HG03469 (cell line): ENCODE results near the gene GOLGB1.
"Not testable (repeated sequence)": the region's sequence is repeated elsewhere in the genome, so short reads cannot be mapped to it uniquely, and the experiment has no call there.

Source experiments
- ATAC-seq: cut with Tn5 transposase; IDR thresholded peaks from one replicate; pipeline ENCODE4 v1.9.1; 2021; ENCODE audit warnings: mild to moderate bottlenecking, moderate library complexity, moderate number of reproducible peaks; ENCODE audit not compliant: unreplicated experiment

Gene GOLGB1, protein sequence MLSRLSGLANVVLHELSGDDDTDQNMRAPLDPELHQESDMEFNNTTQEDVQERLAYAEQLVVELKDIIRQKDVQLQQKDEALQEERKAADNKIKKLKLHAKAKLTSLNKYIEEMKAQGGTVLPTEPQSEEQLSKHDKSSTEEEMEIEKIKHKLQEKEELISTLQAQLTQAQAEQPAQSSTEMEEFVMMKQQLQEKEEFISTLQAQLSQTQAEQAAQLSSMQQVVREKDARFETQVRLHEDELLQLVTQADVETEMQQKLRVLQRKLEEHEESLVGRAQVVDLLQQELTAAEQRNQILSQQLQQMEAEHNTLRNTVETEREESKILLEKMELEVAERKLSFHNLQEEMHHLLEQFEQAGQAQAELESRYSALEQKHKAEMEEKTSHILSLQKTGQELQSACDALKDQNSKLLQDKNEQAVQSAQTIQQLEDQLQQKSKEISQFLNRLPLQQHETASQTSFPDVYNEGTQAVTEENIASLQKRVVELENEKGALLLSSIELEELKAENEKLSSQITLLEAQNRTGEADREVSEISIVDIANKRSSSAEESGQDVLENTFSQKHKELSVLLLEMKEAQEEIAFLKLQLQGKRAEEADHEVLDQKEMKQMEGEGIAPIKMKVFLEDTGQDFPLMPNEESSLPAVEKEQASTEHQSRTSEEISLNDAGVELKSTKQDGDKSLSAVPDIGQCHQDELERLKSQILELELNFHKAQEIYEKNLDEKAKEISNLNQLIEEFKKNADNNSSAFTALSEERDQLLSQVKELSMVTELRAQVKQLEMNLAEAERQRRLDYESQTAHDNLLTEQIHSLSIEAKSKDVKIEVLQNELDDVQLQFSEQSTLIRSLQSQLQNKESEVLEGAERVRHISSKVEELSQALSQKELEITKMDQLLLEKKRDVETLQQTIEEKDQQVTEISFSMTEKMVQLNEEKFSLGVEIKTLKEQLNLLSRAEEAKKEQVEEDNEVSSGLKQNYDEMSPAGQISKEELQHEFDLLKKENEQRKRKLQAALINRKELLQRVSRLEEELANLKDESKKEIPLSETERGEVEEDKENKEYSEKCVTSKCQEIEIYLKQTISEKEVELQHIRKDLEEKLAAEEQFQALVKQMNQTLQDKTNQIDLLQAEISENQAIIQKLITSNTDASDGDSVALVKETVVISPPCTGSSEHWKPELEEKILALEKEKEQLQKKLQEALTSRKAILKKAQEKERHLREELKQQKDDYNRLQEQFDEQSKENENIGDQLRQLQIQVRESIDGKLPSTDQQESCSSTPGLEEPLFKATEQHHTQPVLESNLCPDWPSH (N-terminal part only)

DNA sequence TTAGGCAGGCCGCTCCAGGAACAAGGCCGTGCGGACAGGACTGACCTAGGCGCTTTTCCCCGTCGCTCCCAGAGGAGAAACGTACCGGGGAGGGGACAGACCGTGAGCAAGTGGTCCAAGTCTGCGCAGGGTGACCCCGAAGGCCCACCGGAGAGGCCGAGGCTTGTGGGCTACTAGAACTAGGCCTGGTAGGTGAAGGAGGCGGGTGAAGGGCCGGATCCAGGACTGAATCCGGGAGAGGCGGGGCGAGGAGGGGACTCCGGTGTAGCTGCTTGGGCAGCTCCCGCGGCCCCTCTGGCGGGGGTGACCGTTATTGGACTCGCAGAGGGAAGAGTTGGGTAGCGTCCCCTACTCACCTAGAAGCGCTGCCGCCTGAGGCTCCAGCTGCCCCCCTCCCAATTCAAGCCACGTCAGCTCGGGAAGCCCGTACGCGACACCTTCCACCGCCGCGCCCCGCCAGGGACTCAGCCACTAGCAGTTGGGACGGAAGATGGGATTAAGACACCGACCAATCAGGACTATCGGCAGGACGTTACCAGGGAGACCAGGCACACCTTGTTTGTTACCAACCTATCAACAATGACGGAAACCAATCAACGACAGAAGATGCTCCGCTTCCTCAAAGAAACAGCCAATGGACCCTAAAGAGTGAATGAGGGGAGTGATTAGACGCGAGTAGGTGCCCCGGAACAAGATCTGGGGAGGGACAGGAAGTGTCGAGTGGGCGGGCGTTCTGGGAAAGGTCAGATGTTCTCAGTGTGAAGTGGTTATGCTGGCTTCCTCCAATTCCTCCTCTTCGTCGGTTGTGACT is at the start of gene GOLGB1:
GOLGB1 (minus strand) TSS at position 466 of the 811 bp plus-strand sequence. CDS start 18,770 bp downstream, outside the sequence.
- ATAC-seq = peak; percentile 98

DNA sequence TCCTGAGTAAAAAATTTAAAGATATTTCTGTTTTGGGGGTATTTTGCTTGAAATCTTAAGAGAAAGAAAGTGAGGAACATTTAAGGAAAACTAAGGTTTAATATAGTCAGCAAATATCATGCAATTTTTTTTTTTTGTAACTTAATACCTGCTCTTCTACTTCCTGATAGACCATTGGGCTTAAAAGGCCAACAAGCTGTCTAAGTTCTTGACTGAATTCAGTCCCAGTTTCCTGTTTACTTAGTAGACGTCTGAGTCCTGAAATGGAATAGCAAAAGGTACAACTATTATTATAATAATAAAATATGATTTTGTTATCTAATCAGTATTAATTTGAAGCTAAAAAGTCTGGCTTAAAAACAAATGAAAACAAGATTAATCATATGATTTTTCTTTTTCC is 47.4 kb upstream of the GOLGB1 start:
- ATAC-seq = no peak

DNA sequence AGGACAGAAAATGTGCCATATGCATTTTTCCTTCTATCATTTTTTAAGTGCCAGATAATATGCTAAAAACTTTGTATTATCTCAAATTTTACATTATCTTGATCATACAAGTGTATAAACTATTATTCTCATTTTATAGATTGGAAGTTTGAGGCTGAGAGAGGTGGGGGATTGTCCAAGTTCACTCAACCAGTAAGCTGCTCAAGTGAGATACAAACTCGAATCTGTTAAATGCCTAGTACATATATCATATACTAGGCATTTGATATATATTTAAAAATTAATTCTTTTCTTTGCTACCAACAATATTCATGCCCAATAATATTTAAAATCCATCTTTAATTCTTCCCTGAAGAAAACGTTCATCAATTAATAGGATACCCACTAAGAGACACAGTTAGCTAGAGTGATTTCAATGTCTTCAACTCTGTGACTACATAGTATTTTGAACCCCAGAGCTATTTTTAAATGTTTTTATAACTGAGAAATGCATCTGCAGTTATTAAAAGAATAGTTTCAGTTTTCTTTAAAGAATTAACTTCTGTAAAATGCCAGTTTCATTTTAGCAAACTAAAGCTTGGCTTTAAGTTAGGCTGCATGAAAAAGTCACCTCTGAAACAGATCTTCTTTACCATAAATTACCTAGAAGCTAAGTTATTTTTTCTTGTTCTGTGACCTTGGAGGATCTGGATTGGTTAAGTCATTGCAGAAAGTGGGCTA is 44.9 kb upstream of the GOLGB1 start:
- no peak for ATAC-seq

DNA sequence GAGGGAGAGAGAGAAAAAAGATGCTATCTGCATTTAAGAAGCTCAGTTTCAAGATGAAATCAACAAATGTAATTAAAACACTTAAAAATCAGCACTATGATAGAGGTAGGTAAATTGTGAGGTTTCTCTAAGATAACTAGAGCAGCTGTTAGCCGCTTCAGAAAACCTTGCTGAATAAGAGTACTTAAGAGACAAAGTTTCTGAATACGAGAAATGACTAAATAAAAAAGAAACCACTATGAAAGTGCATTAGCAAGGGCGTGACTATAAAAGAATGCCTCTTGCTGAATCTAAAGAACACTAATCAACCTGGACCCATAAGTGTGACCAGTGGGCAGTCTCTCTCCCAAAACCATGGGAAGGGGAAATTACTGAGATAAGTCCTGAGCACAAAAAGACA is 43.5 kb upstream of the GOLGB1 start:
- ATAC-seq = no peak

DNA sequence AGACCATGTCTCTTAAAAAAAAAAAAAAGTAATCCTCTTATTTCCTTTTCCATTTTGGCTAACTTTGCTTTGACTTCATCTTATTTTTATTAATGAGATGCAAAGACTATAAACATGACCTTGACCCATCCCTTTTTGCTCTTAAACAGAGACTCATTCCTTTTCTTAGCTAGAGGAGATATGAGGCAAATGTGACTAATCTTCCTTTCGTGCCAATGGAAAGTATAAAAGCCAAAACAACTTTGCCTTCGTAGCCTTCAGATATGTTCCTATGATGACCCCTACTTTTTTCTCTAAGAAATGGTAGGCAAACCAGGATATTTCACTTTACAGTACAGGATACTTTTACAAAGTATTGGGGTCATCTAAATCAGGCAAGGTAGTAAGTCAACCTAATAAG is 36.9 kb upstream of the GOLGB1 start:
- ATAC-seq = no peak

DNA sequence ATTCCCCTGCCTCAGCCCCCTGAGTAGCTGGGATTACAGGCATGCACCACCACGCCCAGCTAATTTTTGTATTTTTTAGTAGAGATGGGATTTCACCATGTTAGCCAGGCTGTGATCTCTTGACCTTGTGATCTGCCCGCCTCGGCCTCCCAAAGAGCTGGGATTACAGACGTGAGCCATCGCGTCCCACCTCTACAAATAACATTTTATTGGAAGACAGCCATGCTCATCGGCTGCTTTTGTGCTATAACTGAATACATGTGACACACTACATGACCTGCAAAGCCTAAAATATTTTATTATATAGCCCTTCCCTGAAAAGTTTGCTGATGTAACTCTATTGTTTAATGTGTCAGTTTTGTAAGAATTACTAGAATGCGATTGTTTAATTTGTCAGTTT is 33.2 kb upstream of the GOLGB1 start:
- not testable (repeated sequence) for ATAC-seq

DNA sequence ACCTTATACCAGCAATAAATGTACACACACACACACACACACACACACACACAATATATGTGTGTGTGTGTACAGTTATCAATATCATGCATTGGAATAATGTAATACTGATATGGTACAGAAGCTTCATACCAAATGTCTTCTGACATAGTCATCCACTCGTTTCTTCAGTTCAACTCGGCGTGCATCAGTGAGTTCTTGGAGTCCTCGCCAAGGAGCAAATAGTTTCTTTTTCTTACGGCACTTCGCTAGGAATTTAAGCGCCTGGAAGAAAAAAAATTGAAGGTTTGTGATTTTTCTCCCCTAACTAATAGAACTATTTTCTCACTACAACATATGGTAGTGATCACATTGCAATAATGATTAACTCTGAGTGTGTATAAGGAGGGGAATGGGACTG is 32.1 kb upstream of the GOLGB1 start:
- ATAC-seq = no peak

DNA sequence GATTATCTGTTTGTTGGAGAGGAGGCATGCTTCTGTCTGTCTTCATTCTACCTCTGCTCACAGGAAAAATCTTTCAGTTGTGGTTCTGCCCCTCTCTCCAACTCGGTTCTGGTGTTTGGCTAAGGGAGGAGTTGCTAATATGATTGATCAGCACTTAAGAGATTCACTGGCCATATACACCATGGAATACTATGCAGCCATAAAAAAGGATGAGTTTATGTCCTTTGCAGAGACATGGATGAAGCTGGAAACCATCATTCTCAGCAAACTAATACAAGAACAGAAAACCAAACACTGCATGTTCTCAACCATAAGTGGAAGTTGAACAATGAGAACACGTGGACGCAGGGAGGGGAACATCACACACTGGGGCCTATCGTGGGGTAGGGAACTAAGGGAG is 25.6 kb upstream of the GOLGB1 start:
- not testable (repeated sequence) for ATAC-seq

DNA sequence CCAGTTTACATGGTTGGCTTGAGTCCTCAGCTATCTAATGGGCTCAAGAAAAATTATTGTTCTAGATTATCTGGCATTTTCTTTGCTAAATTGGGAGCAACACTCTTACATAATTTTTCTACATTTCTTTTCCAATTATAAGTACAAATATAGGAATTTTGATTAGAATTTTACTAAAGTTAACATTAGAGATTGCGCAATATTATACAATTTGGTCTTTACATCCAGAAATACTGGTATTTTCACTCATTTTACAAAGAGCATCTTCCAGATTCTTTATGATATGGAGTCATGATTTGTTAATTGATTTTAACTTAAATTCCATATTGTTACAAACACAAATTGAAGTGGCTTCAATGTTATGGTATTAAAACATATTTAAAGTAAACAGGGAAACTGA is 19.7 kb upstream of the GOLGB1 start:
- ATAC-seq = no peak

DNA sequence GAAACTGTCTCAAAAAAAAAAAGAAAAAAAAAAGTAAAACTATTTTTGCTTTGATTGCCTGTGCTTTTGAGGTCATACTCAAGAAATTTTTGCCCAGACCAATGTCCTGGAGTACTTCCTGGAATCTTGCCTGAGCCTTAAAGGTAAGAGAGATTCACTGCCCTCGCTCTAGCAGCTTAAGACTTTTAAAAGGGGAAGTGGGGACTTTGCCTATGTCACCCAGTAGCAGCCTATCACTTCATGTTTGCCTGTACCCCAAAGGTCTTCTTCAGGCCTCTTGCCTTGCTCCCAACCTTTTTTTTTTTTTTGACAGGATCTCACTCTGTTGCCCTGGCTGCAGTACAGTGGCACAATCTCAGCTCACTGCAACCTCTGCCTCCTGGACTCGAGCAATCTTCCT is 18.9 kb upstream of the GOLGB1 start:
- no peak for ATAC-seq

DNA sequence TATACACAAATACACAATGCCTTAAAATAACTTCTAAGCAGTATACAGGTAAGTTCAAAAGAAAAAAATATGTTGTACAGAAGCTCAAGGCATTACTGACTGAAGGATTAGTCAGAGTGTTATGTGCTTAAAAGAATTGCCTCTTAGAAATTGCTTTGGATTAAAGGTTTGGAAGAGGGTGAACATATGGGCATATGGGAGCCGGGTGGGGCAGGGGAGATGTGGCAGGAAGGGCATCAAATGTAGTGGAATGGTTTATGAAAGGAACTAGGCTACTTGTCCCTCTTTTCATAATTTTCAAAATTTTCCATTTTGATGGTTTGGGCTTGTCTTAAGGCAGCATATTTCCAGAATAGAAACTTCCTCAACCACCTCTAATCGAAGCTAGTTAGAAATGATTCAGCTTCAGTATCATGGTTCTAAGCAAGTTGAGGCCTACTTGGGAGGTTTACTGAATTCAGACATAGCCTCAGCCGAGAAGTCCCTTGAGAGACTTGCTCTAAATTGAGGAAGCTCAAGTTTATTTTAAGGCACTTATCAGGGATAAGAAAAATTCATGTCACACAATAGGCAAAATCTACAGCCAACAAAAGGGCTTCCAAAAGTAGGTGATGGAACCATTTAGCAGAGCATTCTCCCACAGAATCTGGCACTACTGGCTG is 10.1 kb upstream of the GOLGB1 start:
- no peak for ATAC-seq

DNA sequence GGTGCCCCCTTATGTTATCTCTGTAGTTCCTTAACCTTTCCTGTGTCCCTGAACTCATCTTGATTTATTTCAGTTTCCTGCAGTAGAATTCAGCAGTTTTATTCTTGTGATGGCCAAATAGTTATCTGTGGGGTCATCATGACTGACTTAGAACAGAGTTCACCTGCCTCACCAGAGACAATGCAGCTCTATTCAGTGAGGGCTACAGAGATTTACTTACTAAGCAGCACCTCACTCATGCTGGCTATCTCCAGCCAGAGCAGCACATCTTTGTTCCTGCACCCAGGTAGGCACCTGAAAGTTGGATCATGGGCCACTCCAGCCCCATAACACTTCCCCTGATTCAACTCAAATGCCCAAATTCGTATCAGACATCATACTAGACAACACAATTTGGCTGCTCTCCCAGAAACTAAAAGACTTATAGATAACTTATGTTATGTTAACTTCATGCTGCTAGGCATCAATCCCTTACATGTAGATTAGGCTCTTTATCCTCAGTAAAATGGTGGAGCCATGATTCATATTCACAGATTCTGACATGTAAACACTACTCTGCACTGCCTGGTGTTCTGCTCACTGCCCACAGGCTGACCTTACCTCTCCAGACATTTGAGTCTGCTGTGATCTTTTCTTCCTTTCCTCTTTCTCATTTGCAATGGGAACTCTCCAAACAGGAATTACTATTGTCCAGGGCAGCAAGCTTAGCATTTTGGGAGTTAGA is 9.3 kb upstream of the GOLGB1 start:
- ATAC-seq = no peak

DNA sequence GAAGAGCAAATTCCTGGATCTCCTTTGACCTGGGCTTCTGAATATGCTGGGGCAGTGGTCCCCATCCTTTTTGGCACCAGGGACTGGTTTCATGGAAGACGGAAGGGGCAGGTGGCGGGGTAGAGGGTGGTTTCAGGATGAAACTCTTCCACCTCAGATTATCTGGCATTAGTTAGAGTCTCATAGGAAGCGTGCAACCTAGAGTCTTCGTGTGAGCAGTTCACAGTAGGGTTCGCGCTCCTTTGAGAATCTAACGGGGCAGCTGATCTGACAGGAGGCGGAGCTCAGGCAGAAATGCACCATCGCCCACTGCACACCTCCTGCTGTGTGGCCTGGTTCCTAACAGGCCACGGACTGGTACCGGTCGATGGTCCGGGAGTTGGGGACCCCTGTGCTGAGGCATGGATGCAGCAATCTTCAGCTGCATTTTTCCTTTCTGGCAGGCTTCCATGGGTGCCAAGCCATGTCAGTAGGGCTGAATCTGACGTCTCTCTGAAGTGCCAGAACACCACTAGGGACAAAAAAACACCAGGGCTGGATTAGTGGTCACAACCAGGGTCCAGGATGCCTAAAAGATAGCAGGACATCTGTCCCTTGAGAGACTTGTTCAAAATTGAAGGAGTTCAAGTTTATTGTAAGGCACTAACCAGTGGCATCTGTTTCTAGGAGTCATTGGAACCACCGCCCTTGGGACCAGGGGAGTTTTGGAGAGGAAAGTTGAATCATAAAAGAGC is 8.4 kb upstream of the GOLGB1 start:
- ATAC-seq = no peak

DNA sequence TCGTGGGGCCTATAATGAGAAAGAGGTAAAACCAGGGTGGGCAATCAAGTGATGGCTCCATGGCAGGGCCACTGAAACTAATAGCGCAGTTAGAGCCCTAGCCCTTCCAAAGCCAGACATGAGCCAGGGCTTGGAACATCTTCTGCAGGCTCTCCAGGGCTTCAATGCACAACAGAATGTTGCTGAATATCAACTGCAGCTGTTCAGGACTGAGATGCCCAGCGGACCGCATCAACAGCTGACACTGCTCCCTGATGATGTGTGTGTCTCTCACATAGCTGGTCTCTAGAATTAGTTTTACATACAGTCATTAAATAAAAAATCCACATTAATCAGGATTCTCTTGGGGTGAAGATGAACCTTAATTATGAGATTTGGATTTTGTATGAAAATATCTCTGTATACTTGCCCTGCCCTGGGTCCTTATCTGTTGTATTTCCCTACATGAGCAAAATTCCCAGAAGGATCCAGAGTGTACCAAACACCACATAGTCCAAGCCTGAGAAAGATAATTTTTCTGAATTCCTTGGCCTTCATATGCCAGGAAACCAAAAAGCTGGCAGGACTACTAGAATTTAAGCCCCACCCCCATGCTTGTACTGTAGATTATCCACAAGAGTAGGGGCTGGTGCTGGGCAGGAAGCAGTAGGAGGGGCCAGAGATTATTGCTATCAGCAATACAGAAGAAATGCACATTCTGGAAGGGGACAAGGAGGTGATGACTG is 7.7 kb upstream of the GOLGB1 start:
- ATAC-seq = no peak

DNA sequence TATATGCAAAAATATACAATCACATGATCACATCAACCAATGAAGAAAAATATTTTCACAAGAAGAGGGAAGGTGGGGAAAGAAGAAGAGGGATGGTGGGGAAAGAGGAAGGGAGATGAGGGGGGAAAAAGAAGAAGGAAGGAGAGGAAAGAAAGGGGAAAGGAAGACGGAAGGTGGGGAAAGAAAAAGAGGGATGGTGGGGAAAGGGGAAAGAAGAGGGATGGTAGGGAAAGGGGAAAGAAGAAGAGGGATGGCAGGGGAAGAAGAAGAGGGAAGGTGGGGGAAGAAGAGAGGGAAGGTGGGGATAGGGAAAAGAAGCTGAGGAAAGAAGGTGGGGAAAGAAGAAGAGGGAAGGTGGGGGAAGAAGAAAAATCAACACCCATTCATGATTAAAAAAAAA is 3.2 kb upstream of the GOLGB1 start:
- ATAC-seq = no peak

DNA sequence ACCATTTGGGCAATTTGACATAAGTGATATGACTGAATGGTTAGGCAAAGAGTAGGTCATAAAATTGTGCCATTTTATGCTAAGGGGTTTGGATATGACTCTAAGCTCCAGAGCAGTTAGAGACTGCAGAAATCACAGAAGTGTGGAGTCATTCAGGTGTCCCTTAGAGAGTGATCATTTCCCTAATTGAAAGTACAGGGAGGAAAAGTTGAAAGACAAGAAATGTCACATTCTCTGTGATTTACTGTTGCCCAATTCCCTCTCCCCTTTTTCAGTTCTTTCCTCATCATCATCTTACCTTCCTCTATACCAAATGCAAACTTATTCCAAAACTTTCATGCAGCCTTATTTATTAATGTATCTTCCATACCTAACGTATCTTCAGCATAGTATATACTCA is 2.7 kb upstream of the GOLGB1 start:
- ATAC-seq = no peak

DNA sequence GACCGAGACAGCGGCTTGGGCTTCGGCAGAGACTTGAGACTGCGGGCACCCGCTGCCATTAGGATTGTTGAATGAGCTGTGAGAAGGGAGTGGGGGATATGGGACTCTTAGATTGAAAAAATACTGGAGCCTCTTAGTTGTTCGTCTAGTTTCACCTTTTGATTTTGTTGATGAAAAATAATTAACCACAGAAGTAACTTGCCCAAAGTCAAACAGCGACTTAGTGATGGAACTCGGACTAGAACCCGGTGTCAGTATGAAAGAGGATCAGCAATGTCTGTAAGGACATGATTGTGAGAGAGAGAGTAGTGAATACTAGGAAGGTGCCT is 510 bp upstream of the GOLGB1 start:
- no peak for ATAC-seq
